Neural cell (in vitro differentiated cells): Measurements from ENCODE around the gene ZFP90. TPM values are rescaled to one million over a fixed set of nuclear protein-coding genes. Genes with fewer than 3 reads are reported as not detected.

Source experiments
- H2AFZ ChIP-seq: fragments of 200-600, 300-800 bp; sonication (generic), shearing (Covaris generic); 2 replicates; pipeline ENCODE4 v1.6.0; 2014; ENCODE audit warnings: low read depth, mild to moderate bottlenecking, antibody characterized with exemption, low read length, moderate library complexity
- H3F3A ChIP-seq: fragments of 200-600 bp; shearing (Covaris generic); 2 replicates; pipeline ENCODE4 v1.6.1; 2016; ENCODE audit warnings: mild to moderate bottlenecking, moderate library complexity, mixed read lengths, antibody characterized with exemption, low read length; ENCODE audit not compliant: insufficient read depth, poor library complexity, severe bottlenecking
- H3K27ac ChIP-seq: fragments of 200-600, 300-800 bp; sonication (generic), shearing (Covaris generic); 2 replicates; pipeline ENCODE4 v1.5.1; 2014; ENCODE audit warnings: mild to moderate bottlenecking, low read length, moderate library complexity
- H3K27me3 ChIP-seq: fragments of 300-800, 200-600 bp; sonication (generic), shearing (Covaris generic); 2 replicates; pipeline ENCODE4 v1.6.0; 2014; ENCODE audit warnings: mild to moderate bottlenecking, low read depth, low read length, moderate library complexity; ENCODE audit not compliant: insufficient read depth
- H3K36me3 ChIP-seq: fragments of 300-800, 200-600 bp; sonication (generic), shearing (Covaris generic); 2 replicates; pipeline ENCODE4 v1.5.1; 2014; ENCODE audit warnings: mild to moderate bottlenecking, antibody characterized with exemption, low read length, moderate library complexity; ENCODE audit not compliant: insufficient read depth
- H3K4me2 ChIP-seq: fragments of 300-800, 200-600 bp; sonication (generic), shearing (Covaris generic); 2 replicates; pipeline ENCODE4 v1.6.0; 2014; ENCODE audit warnings: mild to moderate bottlenecking, low read length
- H3K4me3 ChIP-seq: fragments of 300-800, 200-600 bp; sonication (generic), shearing (Covaris generic); 2 replicates; pipeline ENCODE4 v1.5.1; 2014; ENCODE audit warnings: mild to moderate bottlenecking, low read length, moderate library complexity
- H3K79me2 ChIP-seq: fragments of 200-600 bp; shearing (Covaris generic); replicated peaks from 2 replicates; pipeline ENCODE4 v1.6.0; 2014; ENCODE audit warnings: mild to moderate bottlenecking, low read length, moderate library complexity; ENCODE audit not compliant: insufficient read depth
- H3K9ac ChIP-seq: fragments of 300-800, 200-600 bp; sonication (generic), shearing (Covaris generic); 2 replicates; pipeline ENCODE4 v1.6.1; 2016; ENCODE audit warnings: mild to moderate bottlenecking, low read length, mixed read lengths
- H3K9me2 ChIP-seq: fragments of 200-600 bp; shearing (Covaris generic); 2 replicates; pipeline ENCODE4 v1.6.1; 2016; ENCODE audit warnings: mild to moderate bottlenecking, low read length, mixed read lengths; ENCODE audit not compliant: insufficient read depth
- H3K9me3 ChIP-seq: fragments of 200-600, 300-800 bp; sonication (generic), shearing (Covaris generic); 2 replicates; pipeline ENCODE4 v1.6.1; 2016; ENCODE audit warnings: mild to moderate bottlenecking, mixed run types, low read length, moderate library complexity, mixed read lengths
- H4K20me1 ChIP-seq: fragments of 200-600 bp; shearing (Covaris generic); 2 replicates; pipeline ENCODE4 v1.6.1; 2016; ENCODE audit warnings: mild to moderate bottlenecking, mixed run types; ENCODE audit not compliant: insufficient read depth
- CTCF ChIP-seq: fragments of 450-650 bp; IDR thresholded peaks from 2 replicates; pipeline ENCODE4 v1.5.1; 2014; ENCODE audit warnings: antibody characterized with exemption, mild to moderate bottlenecking, moderate library complexity; ENCODE audit not compliant: poor library complexity, severe bottlenecking
- EP300 ChIP-seq: fragments of 450-650 bp; conservative IDR thresholded peaks from 2 replicates; pipeline ENCODE4 v1.6.1; 2014; ENCODE audit warnings: antibody characterized with exemption, mild to moderate bottlenecking, moderate library complexity; ENCODE audit not compliant: poor library complexity, severe bottlenecking
- EZH2 ChIP-seq: fragments of 200-600, 300-800 bp; shearing (Covaris generic), sonication (generic); IDR thresholded peaks from 2 replicates; pipeline ENCODE4 v1.6.1; 2014; ENCODE audit warnings: antibody characterized with exemption, low read length, borderline replicate concordance, mild to moderate bottlenecking; ENCODE audit not compliant: insufficient read depth, poor library complexity, severe bottlenecking
- MXI1 ChIP-seq: fragments of 450-650 bp; conservative IDR thresholded peaks from 2 replicates; pipeline ENCODE4 v1.6.1; 2014; ENCODE audit warnings: antibody characterized with exemption, mild to moderate bottlenecking; ENCODE audit not compliant: poor library complexity, severe bottlenecking
- POLR2AphosphoS5 ChIP-seq: IDR thresholded peaks from 2 replicates; pipeline ENCODE4 v1.6.1; 2012
- RAD21 ChIP-seq: fragments of 450-650 bp; conservative IDR thresholded peaks from 2 replicates; pipeline ENCODE4 v1.6.1; 2014; ENCODE audit warnings: antibody characterized with exemption, mild to moderate bottlenecking, moderate library complexity
- SMC3 ChIP-seq: fragments of 450-650 bp; conservative IDR thresholded peaks from 2 replicates; pipeline ENCODE4 v1.6.1; 2014; ENCODE audit warnings: antibody characterized with exemption, mild to moderate bottlenecking, moderate library complexity; ENCODE audit not compliant: poor library complexity
- TAF1 ChIP-seq: IDR thresholded peaks from 2 replicates; pipeline ENCODE4 v1.6.1; 2012; ENCODE audit warnings: low read depth
- polyA plus RNA-seq: library from polyadenylated mRNA; depleted of rRNA; stranded (reverse); fragments of >200 nt; gene quantifications from 2 replicates; pipeline ENCODE4 v1.2.3, GENCODE V29; 2014
- TF ChIP-seq, protein P1 (sequence below): IDR thresholded peaks from 2 replicates; pipeline ENCODE4 v1.6.1; 2012; ENCODE audit warnings: borderline replicate concordance

ZFP90 gene
- polyA plus RNA-seq, 1 donor from 2014 or later, result 73.6 TPM

- H3K27me3 ChIP-seq, result no peaks in the 10 kb centered on the region
- H3K27ac ChIP-seq, result no peak overlapping the region
Observed at GRCh38 chr16:68612996-68613395, 73.9 kb downstream of the ZFP90 start.

GRCh38 chr16:68617734-68618133, 78.6 kb downstream of the ZFP90 start:
- TF ChIP-seq CTCF, result no peak
- no peak for TF ChIP-seq EZH2
- TF ChIP-seq TAF1, result no peak
- no peak for TF ChIP-seq POLR2AphosphoS5
- TF ChIP-seq MXI1, result no peak
- no peak for TF ChIP-seq SMC3
- TF ChIP-seq EP300, result no peak
- no peak for TF ChIP-seq RAD21
- TF ChIP-seq, protein P1, sequence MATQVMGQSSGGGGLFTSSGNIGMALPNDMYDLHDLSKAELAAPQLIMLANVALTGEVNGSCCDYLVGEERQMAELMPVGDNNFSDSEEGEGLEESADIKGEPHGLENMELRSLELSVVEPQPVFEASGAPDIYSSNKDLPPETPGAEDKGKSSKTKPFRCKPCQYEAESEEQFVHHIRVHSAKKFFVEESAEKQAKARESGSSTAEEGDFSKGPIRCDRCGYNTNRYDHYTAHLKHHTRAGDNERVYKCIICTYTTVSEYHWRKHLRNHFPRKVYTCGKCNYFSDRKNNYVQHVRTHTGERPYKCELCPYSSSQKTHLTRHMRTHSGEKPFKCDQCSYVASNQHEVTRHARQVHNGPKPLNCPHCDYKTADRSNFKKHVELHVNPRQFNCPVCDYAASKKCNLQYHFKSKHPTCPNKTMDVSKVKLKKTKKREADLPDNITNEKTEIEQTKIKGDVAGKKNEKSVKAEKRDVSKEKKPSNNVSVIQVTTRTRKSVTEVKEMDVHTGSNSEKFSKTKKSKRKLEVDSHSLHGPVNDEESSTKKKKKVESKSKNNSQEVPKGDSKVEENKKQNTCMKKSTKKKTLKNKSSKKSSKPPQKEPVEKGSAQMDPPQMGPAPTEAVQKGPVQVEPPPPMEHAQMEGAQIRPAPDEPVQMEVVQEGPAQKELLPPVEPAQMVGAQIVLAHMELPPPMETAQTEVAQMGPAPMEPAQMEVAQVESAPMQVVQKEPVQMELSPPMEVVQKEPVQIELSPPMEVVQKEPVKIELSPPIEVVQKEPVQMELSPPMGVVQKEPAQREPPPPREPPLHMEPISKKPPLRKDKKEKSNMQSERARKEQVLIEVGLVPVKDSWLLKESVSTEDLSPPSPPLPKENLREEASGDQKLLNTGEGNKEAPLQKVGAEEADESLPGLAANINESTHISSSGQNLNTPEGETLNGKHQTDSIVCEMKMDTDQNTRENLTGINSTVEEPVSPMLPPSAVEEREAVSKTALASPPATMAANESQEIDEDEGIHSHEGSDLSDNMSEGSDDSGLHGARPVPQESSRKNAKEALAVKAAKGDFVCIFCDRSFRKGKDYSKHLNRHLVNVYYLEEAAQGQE, result no peak
- H3K4me2 ChIP-seq, result no peak overlapping the region
- no peak overlapping the region for H3K9ac ChIP-seq
- no peak overlapping the region for H3K4me3 ChIP-seq
- no peaks in the 10 kb centered on the region for H3K36me3 ChIP-seq
- no peak overlapping the region for H2AFZ ChIP-seq
- no peaks in the 10 kb centered on the region for H3K27me3 ChIP-seq
- no peaks in the 10 kb centered on the region for H3K9me2 ChIP-seq
- H3K79me2 ChIP-seq, result no peaks in the 10 kb centered on the region
- no peaks in the 10 kb centered on the region for H3F3A ChIP-seq
- H3K27ac ChIP-seq, result no peak overlapping the region
- H4K20me1 ChIP-seq, result no peaks in the 10 kb centered on the region
- H3K9me3 ChIP-seq, result peaks cover 4% of the 10 kb centered on the region

More at GRCh38 chr16:68612996-68613395, 73.9 kb downstream of the ZFP90 start:
- H3K4me2 ChIP-seq, result no peak overlapping the region
- H3K79me2 ChIP-seq, result no peaks in the 10 kb centered on the region
- H3K9me3 ChIP-seq, result peaks cover 4% of the 10 kb centered on the region
- no peaks in the 10 kb centered on the region for H3F3A ChIP-seq
- no peak overlapping the region for H3K4me3 ChIP-seq
- H2AFZ ChIP-seq, result no peak overlapping the region
- H3K36me3 ChIP-seq, result no peaks in the 10 kb centered on the region
- H4K20me1 ChIP-seq, result no peaks in the 10 kb centered on the region
- no peak overlapping the region for H3K9ac ChIP-seq
- H3K9me2 ChIP-seq, result no peaks in the 10 kb centered on the region
- TF ChIP-seq SMC3 (no peak), MXI1 (no peak), CTCF (no peak), RAD21 (no peak), EZH2 (no peak)
- TF ChIP-seq, protein P1, result no peak
